Measurements from ENCODE around the gene HMGCLL1. TPM values are rescaled to one million over a fixed set of nuclear protein-coding genes. Genes with fewer than 3 reads are reported as not detected.

HMGCLL1 gene
- total and polyA plus RNA-seq, 7 donors = 0.32 to 1.3 (median 0.56) TPM

GRCh38 chr6:55566036-55566710, 12.8 kb downstream of the HMGCLL1 start:
- H3K27me3 ChIP-seq (ENCODE audit: insufficient read depth in 3 of 3, low read length in 2 of 3) = no peaks in the 10 kb centered on the region
- no peak overlapping the region for H3K4me3 ChIP-seq
- no peaks in the 10 kb centered on the region for H3K4me1 ChIP-seq
- no peak for DNase-seq
- H3K9me3 ChIP-seq = no peaks in the 10 kb centered on the region
- ATAC-seq = no peak
- no peaks in the 10 kb centered on the region for H3K36me3 ChIP-seq (ENCODE audit: insufficient read depth in 1 of 2, low read depth in 1 of 2)
- H3K27ac ChIP-seq = no peak overlapping the region
- intact Hi-C loops (cut with DNase I) = no loop called here
- TF ChIP-seq CTCF (IDR thresholded peaks at IDR 0.05) = no peak
- 35 to 44% (median 37%) methylated on average over 4 of the region's 4 CpGs for WGBS, 3 donors

- TF ChIP-seq CTCF (IDR thresholded peaks at IDR 0.05) = no peak
- no peak overlapping the region for H3K27ac ChIP-seq
- ATAC-seq (no peak), DNase-seq (no peak)
- intact Hi-C loops (cut with DNase I) = no loop called here
- 15 to 33% (median 22%) methylated on average over 3 of the region's 3 CpGs for WGBS, 3 donors
- no peaks in the 10 kb centered on the region for H3K27me3 ChIP-seq (ENCODE audit: insufficient read depth in 3 of 3, low read length in 2 of 3)
- H3K4me1 ChIP-seq = no peaks in the 10 kb centered on the region
- H3K36me3 ChIP-seq (ENCODE audit: insufficient read depth in 1 of 2, low read depth in 1 of 2) = no peaks in the 10 kb centered on the region
- H3K9me3 ChIP-seq = no peaks in the 10 kb centered on the region
- no peak overlapping the region for H3K4me3 ChIP-seq
Observed at GRCh38 chr6:55562318-55562717, 16.7 kb downstream of the HMGCLL1 start.

GRCh38 chr6:55560290-55560885, 18.6 kb downstream of the HMGCLL1 start:
- no peaks in the 10 kb centered on the region for H3K36me3 ChIP-seq (ENCODE audit: insufficient read depth in 1 of 2, low read depth in 1 of 2)
- H3K9me3 ChIP-seq = no peaks in the 10 kb centered on the region
- intact Hi-C loops (cut with DNase I) = no loop called here
- H3K4me1 ChIP-seq = no peaks in the 10 kb centered on the region
- no peak for TF ChIP-seq CTCF (IDR thresholded peaks at IDR 0.05)
- no peak overlapping the region for H3K4me3 ChIP-seq
- H3K27me3 ChIP-seq (ENCODE audit: insufficient read depth in 3 of 3, low read length in 2 of 3) = no peaks in the 10 kb centered on the region
- DNase-seq (no peak), ATAC-seq (no peak)
- 71 to 77% (median 73%) methylated on average over 2 of the region's 2 CpGs for WGBS, 3 donors
- no peak overlapping the region for H3K27ac ChIP-seq

GRCh38 chr6:55557146-55557545, 21.8 kb downstream of the HMGCLL1 start:
- Histone ChIP-seq H3K27me3 (ENCODE audit: insufficient read depth in 3 of 3, low read length in 2 of 3) (no peaks in the 10 kb centered on the region), H3K4me3 (no peak overlapping the region), H3K36me3 (ENCODE audit: insufficient read depth in 1 of 2, low read depth in 1 of 2) (no peaks in the 10 kb centered on the region), H3K9me3 (no peaks in the 10 kb centered on the region), H3K4me1 (no peaks in the 10 kb centered on the region), H3K27ac (no peak overlapping the region)
- intact Hi-C loops (cut with DNase I) = no loop called here
- WGBS, 3 donors = 42 to 48% (median 44%) methylated on average over 7 of the region's 7 CpGs
- TF ChIP-seq CTCF (IDR thresholded peaks at IDR 0.05) = no peak
- no peak for ATAC-seq
- no peak for DNase-seq

GRCh38 chr6:55545791-55546190, 33.2 kb downstream of the HMGCLL1 start:
- no peaks in the 10 kb centered on the region for H3K27me3 ChIP-seq (ENCODE audit: insufficient read depth in 3 of 3, low read length in 2 of 3)
- no peak for TF ChIP-seq CTCF (IDR thresholded peaks at IDR 0.05)
- H3K9me3 ChIP-seq = no peaks in the 10 kb centered on the region
- no peak overlapping the region for H3K27ac ChIP-seq
- ATAC-seq (no peak), DNase-seq (no peak)
- no peak overlapping the region for H3K4me3 ChIP-seq
- intact Hi-C loops (cut with DNase I) = no loop called here
- H3K4me1 ChIP-seq = no peaks in the 10 kb centered on the region
- no peaks in the 10 kb centered on the region for H3K36me3 ChIP-seq (ENCODE audit: insufficient read depth in 1 of 2, low read depth in 1 of 2)

Measured in psoas muscle (tissue), 8 donors.